Measurements from ENCODE around the gene RPL22.

Gene RPL22

DNA sequence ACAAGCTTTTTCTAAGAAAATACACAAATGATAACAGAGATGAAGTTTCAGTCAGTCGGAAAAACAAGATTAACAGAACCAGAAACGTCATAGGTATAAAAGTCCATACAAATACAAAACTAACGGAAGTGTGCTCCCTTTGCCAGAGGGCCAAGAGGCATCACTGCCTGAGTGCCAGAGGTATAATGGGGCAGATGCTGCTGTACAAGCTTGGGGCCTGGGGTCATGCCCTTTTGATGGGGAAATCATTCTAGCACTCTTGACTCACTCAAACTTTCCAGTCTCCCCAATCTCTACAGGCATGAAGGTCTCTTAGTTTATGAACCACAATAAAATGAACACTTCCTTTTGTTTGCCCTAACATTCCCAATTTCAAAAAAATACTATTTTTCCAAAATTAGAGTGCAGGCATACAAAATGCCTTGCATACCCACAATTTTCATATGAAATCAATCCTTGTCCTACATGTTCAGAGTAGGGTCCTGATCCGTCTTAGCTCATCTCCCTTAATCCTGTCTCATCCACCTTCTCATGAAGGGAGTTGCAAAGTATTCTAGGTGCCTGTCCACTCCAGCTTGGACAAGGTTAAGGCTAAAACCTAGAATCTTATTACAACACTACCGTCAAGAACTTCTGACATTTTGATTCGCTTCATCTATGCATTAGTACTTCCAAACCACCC lies 1.5 kb downstream of the RPL22 start:
- TF ChIP-seq, protein P1, sequence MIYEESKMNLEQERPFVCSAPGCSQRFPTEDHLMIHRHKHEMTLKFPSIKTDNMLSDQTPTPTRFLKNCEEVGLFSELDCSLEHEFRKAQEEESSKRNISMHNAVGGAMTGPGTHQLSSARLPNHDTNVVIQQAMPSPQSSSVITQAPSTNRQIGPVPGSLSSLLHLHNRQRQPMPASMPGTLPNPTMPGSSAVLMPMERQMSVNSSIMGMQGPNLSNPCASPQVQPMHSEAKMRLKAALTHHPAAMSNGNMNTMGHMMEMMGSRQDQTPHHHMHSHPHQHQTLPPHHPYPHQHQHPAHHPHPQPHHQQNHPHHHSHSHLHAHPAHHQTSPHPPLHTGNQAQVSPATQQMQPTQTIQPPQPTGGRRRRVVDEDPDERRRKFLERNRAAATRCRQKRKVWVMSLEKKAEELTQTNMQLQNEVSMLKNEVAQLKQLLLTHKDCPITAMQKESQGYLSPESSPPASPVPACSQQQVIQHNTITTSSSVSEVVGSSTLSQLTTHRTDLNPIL (CRISPR knock-in tag; IDR thresholded peaks at IDR 0.05; ENCODE audit: low read depth): no peak
- TF ChIP-seq GLIS3 (CRISPR knock-in tag; IDR thresholded peaks at IDR 0.05): no peak
- no peak for TF ChIP-seq OSR1 (CRISPR knock-in tag; IDR thresholded peaks at IDR 0.05)
- TF ChIP-seq ZFP30 (CRISPR knock-in tag; IDR thresholded peaks at IDR 0.05): no peak
- no peak for TF ChIP-seq RARB (CRISPR knock-in tag; IDR thresholded peaks at IDR 0.05)
- TF ChIP-seq ISL1 (CRISPR knock-in tag; IDR thresholded peaks at IDR 0.05): no peak
- no peak for TF ChIP-seq SNAI2 (CRISPR knock-in tag; IDR thresholded peaks at IDR 0.05)
- TF ChIP-seq CSDC2 (CRISPR knock-in tag; IDR thresholded peaks at IDR 0.05): no peak
- TF ChIP-seq ESRRG (CRISPR knock-in tag; IDR thresholded peaks at IDR 0.05): no peak
- no peak for TF ChIP-seq BACH2 (CRISPR knock-in tag; IDR thresholded peaks at IDR 0.05; ENCODE audit: borderline replicate concordance)
- no peak for TF ChIP-seq TCF4 (CRISPR knock-in tag; IDR thresholded peaks at IDR 0.05; ENCODE audit: borderline replicate concordance)
- no peak for ATAC-seq

DNA sequence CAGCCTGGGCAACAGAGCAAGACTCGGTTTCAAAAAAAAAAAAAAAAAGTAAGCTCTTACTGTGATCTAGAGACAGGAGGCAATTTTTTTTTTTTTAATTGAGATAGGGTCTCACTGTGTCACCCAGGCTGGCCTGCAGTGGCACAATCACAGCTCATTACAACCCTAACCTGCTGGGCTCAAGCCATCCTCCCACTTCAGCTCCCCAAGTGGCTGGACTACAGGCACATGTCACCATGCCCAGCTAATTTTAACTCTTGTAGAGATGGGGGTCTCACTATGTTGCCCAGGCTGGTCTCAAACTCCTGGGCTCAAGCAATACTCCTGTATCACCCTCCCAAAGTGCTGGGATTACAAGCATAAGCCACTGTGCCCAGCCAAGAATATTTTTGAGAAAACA lies 7.4 kb downstream of the RPL22 start:
- no peak for TF ChIP-seq PATZ1 (CRISPR knock-in tag; IDR thresholded peaks at IDR 0.05; ENCODE audit: borderline replicate concordance)
- TF ChIP-seq ISL1 (CRISPR knock-in tag; IDR thresholded peaks at IDR 0.05): no peak
- TF ChIP-seq ZFP3 (CRISPR knock-in tag; IDR thresholded peaks at IDR 0.05): no peak
- no peak for TF ChIP-seq CSDC2 (CRISPR knock-in tag; IDR thresholded peaks at IDR 0.05)
- no peak for TF ChIP-seq CSRNP3 (CRISPR knock-in tag; IDR thresholded peaks at IDR 0.05)
- TF ChIP-seq PPARA (CRISPR knock-in tag; IDR thresholded peaks at IDR 0.05; ENCODE audit: borderline replicate concordance): no peak
- no peak for TF ChIP-seq ZNF70 (CRISPR knock-in tag; IDR thresholded peaks at IDR 0.05)
- TF ChIP-seq ARNTL (CRISPR knock-in tag; IDR thresholded peaks at IDR 0.05; ENCODE audit: borderline replicate concordance, low read depth): no peak
- TF ChIP-seq TCF4 (CRISPR knock-in tag; IDR thresholded peaks at IDR 0.05; ENCODE audit: borderline replicate concordance): no peak
- TF ChIP-seq, protein P2, sequence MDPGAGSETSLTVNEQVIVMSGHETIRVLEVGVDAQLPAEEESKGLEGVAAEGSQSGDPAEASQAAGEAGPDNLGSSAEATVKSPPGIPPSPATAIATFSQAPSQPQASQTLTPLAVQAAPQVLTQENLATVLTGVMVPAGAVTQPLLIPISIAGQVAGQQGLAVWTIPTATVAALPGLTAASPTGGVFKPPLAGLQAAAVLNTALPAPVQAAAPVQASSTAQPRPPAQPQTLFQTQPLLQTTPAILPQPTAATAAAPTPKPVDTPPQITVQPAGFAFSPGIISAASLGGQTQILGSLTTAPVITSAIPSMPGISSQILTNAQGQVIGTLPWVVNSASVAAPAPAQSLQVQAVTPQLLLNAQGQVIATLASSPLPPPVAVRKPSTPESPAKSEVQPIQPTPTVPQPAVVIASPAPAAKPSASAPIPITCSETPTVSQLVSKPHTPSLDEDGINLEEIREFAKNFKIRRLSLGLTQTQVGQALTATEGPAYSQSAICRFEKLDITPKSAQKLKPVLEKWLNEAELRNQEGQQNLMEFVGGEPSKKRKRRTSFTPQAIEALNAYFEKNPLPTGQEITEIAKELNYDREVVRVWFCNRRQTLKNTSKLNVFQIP (CRISPR knock-in tag; IDR thresholded peaks at IDR 0.05; ENCODE audit: borderline replicate concordance, low read depth): no peak
- no peak for TF ChIP-seq BACH2 (CRISPR knock-in tag; IDR thresholded peaks at IDR 0.05; ENCODE audit: borderline replicate concordance)
- TF ChIP-seq ZNF8 (CRISPR knock-in tag; IDR thresholded peaks at IDR 0.05): no peak
- TF ChIP-seq, protein P3, sequence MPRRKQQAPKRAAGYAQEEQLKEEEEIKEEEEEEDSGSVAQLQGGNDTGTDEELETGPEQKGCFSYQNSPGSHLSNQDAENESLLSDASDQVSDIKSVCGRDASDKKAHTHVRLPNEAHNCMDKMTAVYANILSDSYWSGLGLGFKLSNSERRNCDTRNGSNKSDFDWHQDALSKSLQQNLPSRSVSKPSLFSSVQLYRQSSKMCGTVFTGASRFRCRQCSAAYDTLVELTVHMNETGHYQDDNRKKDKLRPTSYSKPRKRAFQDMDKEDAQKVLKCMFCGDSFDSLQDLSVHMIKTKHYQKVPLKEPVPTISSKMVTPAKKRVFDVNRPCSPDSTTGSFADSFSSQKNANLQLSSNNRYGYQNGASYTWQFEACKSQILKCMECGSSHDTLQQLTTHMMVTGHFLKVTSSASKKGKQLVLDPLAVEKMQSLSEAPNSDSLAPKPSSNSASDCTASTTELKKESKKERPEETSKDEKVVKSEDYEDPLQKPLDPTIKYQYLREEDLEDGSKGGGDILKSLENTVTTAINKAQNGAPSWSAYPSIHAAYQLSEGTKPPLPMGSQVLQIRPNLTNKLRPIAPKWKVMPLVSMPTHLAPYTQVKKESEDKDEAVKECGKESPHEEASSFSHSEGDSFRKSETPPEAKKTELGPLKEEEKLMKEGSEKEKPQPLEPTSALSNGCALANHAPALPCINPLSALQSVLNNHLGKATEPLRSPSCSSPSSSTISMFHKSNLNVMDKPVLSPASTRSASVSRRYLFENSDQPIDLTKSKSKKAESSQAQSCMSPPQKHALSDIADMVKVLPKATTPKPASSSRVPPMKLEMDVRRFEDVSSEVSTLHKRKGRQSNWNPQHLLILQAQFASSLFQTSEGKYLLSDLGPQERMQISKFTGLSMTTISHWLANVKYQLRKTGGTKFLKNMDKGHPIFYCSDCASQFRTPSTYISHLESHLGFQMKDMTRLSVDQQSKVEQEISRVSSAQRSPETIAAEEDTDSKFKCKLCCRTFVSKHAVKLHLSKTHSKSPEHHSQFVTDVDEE (CRISPR knock-in tag; IDR thresholded peaks at IDR 0.05): no peak
- TF ChIP-seq, protein P1 (CRISPR knock-in tag; IDR thresholded peaks at IDR 0.05; ENCODE audit: low read depth): no peak
- TF ChIP-seq SNAI2 (CRISPR knock-in tag; IDR thresholded peaks at IDR 0.05): no peak
- TF ChIP-seq RARB (CRISPR knock-in tag; IDR thresholded peaks at IDR 0.05): no peak
- TF ChIP-seq OSR1 (CRISPR knock-in tag; IDR thresholded peaks at IDR 0.05): no peak
- no peak for TF ChIP-seq TOX (CRISPR knock-in tag; IDR thresholded peaks at IDR 0.05; ENCODE audit: borderline replicate concordance)
- no peak for TF ChIP-seq ZC3H10 (CRISPR knock-in tag; IDR thresholded peaks at IDR 0.05)
- no peak for ATAC-seq
